ENCODE measurements around the gene SLC8A1. TPM values are rescaled to one million over a fixed set of nuclear protein-coding genes. Genes with fewer than 3 reads are reported as not detected.
A peak's percentile ranks its signal among the peaks of the same experiment; 100 is the strongest.

Gene SLC8A1
- total RNA-seq, 1 experiment from 2014 or later: 1.7 TPM

DNA sequence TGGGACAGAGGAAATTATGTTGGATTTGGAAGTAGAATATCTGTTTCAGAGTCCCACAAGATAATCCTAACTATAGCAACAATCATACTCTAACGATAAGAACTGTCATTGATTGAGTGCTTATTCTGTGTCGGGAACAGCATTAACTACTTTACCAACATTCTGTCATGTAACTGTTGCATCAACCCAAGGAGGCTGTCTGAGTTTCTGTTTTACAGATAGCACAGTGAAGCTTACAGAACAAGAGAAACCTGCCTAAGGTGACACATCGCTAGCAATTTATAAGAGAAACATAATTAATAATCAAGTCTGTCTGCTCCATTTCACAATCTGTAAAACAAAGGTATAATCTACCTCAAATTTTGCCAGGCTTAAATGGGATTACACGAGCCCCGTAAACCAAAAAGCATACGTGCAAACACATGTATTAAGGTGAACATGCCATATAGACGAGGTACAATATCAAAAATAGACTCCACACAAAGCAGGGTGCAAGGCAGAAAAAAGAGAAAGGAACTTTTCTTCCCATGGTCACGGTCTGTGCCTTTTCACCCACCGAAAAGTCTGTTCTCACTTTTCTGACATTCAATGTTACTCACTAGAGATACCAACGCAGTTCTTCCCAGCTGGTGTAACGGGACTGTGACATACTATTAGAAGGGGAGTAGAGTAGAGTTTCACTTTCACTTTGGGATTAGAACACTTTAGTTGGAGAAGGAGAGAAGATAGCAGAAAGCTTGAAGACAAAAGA is 37.2 kb upstream of the SLC8A1 start:
- H3K9me3 ChIP-seq (ENCODE audit: control insufficient read depth, low read depth, low read length): no peaks in the 10 kb centered on the region
- H3K79me1 ChIP-seq (ENCODE audit: insufficient read depth, low read depth, low read length, poor library complexity, severe bottlenecking): no peaks in the 10 kb centered on the region
- no peak overlapping the region for H2BK15ac ChIP-seq (ENCODE audit: low read depth, low read length)
- no peak overlapping the region for H4K91ac ChIP-seq (ENCODE audit: insufficient read length, low read depth, low read length)
- no peak overlapping the region for H2AK5ac ChIP-seq (ENCODE audit: insufficient read length, low read length)
- H3K9ac ChIP-seq (ENCODE audit: extremely low read depth, insufficient read length, low read length): no peak overlapping the region
- no peak overlapping the region for H3K14ac ChIP-seq (ENCODE audit: insufficient read depth, low read length)
- no peak overlapping the region for H3K4ac ChIP-seq (ENCODE audit: low read depth, low read length)
- Mint-ChIP-seq H3K4me1 (peaks cover 4 to 9% of the 10 kb centered on the region in 2 experiments), H3K27ac (peak overlapping the region in 1 of 3 experiments; percentile 19; a peak in 2 of 7 replicates), H3K27me3 (ENCODE audit: low read depth) (no peaks in the 10 kb centered on the region), H3K36me3 (ENCODE audit: insufficient read depth in 1 of 3, low read depth in 3 of 3) (no peaks in the 10 kb centered on the region), H3K4me3 (no peak overlapping the region), H3K9me3 (peaks cover 0 to 2% of the 10 kb centered on the region in 2 experiments; a peak in 1 of 5 replicates)
- H2BK20ac ChIP-seq (ENCODE audit: low read depth, low read length, poor library complexity, severe bottlenecking): no peak overlapping the region
- H2AFZ ChIP-seq (ENCODE audit: low read length): no peak overlapping the region
- no peak for DNase-seq
- H3K27me3 ChIP-seq (ENCODE audit: insufficient read depth, low read length): no peaks in the 10 kb centered on the region
- no peak overlapping the region for H3K18ac ChIP-seq (ENCODE audit: insufficient read length, low read depth, low read length)
- no peak overlapping the region for H4K8ac ChIP-seq (replicated peaks; ENCODE audit: insufficient read length, low read depth, low read length)
- no peaks in the 10 kb centered on the region for H3K23me2 ChIP-seq (ENCODE audit: insufficient read length, low read depth, low read length, poor library complexity, severe bottlenecking)
- H3K23ac ChIP-seq (ENCODE audit: insufficient read length, low read depth, low read length): no peak overlapping the region
- no peak overlapping the region for H3K4me2 ChIP-seq (ENCODE audit: insufficient read depth, insufficient read length, low read length)
- TF ChIP-seq, protein P1, sequence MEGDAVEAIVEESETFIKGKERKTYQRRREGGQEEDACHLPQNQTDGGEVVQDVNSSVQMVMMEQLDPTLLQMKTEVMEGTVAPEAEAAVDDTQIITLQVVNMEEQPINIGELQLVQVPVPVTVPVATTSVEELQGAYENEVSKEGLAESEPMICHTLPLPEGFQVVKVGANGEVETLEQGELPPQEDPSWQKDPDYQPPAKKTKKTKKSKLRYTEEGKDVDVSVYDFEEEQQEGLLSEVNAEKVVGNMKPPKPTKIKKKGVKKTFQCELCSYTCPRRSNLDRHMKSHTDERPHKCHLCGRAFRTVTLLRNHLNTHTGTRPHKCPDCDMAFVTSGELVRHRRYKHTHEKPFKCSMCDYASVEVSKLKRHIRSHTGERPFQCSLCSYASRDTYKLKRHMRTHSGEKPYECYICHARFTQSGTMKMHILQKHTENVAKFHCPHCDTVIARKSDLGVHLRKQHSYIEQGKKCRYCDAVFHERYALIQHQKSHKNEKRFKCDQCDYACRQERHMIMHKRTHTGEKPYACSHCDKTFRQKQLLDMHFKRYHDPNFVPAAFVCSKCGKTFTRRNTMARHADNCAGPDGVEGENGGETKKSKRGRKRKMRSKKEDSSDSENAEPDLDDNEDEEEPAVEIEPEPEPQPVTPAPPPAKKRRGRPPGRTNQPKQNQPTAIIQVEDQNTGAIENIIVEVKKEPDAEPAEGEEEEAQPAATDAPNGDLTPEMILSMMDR (conservative IDR thresholded peaks at IDR 0.05): no peak
- no peak overlapping the region for H2BK12ac ChIP-seq (ENCODE audit: insufficient read length, low read depth, low read length)
- no peak overlapping the region for H2BK5ac ChIP-seq (ENCODE audit: insufficient read length, low read length)
- H3K4me1 ChIP-seq (ENCODE audit: insufficient read depth, low read length): no peaks in the 10 kb centered on the region
- no peaks in the 10 kb centered on the region for H3K79me2 ChIP-seq (ENCODE audit: insufficient read depth, low read length)
- WGBS (ENCODE audit: extremely low coverage, insufficient read length, low lambda C conversion rate): no CpG with 5 or more reads among the region's 11 CpGs
- no peak overlapping the region for H2BK120ac ChIP-seq (ENCODE audit: low read depth, low read length, poor library complexity, severe bottlenecking)
- H3K27ac ChIP-seq (ENCODE audit: insufficient read length, low read depth, low read length): no peak overlapping the region
- no peaks in the 10 kb centered on the region for H4K20me1 ChIP-seq (ENCODE audit: control insufficient read depth, insufficient read depth, insufficient read length)
- H3T11ph ChIP-seq (ENCODE audit: low read length): no peak overlapping the region
- H4K5ac ChIP-seq (ENCODE audit: insufficient read length, low read depth, low read length): no peak overlapping the region
- H3K56ac ChIP-seq (ENCODE audit: insufficient read length, low read depth, low read length): no peak overlapping the region

Measured in H9 (cell line).